CD4-positive, alpha-beta T cell treated with Interleukin-6 at 100 ng/mL for 8 hours (primary cell): ENCODE measurements around the gene RIPK3.

Experiments used
- DNase-seq: peaks from one replicate; pipeline ENCODE4 v3.0.0-alpha.2; 2020; ENCODE audit warnings: mixed read lengths, low spot score

Gene RIPK3

DNA sequence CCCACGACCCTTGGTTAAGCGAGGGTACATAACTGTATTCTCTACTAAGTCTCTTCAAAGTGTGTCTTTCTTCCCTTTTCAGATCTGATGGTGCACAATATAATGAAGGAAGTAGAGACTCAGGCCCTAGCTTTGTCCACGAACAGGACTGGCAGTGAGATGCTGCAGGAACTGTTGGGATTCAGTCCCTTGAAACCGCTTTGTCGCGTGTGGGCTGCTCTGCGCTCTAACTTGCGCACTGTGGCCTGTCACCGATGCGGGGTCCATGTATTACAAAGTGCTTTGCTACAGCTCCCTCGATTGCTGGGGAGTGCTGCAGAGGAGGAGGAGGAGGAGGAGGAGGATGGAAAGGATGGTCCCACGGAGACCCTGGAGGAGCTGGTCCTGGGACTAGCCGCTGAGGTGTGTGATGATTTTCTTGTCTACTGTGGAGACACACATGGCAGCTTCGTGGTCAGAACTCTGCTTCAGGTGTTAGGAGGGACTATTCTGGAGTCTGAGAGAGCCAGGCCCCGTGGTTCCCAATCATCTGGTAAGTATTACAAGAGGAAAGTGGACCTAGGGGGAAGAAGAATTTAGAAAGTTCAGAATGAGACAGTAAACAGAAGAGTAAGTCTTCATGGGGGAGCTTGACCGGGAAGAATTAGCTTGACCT, 39.3 kb downstream of the RIPK3 start:
- DNase-seq = no peak

DNA sequence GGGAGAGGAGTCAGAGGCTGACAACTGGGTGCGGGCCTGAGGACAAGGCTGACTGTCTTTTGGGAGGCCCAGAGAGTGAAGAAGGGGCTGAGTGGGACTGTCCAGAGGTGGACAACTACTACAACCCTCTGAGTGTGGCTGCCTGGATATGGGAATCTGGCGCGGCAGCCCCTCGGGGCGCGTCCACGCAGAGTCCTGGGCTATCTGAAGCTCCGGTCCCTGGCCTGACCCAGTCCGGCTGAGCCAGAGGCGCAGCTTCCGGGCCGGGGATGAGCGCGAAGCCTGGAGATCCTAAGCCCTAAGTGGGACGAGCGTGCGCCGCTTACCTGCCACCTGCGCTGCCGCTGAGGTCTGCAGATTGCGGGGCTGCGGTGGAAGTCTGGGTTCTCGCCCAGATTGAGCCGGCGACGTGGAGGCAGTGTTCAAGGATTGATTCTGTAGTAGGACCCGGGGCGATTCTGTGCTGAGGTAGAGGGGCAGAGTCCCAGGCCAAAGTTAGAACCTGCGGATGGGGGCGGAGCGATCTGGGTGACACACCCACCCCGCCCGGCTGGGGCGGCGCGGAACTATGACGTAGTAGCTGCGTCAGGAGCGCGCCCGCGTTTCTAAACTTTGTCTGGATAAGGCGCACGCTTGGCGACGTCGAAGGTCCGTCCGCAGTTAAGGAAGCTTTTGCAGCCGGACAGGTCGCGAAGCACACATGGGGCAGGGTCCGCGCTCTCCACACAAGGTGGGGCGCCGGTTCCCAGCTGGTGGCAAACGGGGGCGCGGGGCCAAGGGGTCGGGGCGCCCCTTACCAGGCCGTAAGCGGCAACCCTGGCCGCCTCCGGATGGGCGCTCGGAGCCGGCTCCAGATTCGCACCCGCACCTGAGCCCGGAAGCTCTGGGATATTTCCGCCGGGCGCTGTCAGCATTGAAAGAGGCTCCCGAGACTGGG, 40.3 kb downstream of the RIPK3 start, which contains the start of the genes DHRS1 and NOP9:
Gene DHRS1 (minus strand): TSS at position 526 of the 937 bp plus-strand sequence. CDS start 674 bp downstream, outside the sequence.
Gene NOP9 (plus strand): TSS at position 596 of the 937 bp plus-strand sequence. CDS start 105 bp downstream, at position 701.
- DNase-seq = peak; percentile 90

DNA sequence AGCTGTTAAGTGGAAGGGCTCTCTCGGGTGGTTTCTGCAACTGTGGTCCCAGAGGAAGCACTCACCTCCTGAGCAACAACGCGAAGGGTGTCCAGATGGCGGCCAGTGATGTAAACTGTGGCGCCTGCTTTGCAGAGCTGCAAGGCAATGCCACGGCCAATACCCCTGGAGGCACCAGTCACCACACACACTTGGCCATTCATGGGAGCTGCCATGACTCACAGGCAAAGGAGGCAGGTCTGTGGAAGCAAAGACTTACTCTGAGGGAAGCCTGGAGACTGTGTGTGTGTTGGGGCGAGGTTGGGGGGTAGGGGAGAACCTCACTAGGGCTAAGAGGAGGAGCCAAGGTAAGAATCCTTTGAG, 40.9 kb downstream of the RIPK3 start:
- no peak for DNase-seq

DNA sequence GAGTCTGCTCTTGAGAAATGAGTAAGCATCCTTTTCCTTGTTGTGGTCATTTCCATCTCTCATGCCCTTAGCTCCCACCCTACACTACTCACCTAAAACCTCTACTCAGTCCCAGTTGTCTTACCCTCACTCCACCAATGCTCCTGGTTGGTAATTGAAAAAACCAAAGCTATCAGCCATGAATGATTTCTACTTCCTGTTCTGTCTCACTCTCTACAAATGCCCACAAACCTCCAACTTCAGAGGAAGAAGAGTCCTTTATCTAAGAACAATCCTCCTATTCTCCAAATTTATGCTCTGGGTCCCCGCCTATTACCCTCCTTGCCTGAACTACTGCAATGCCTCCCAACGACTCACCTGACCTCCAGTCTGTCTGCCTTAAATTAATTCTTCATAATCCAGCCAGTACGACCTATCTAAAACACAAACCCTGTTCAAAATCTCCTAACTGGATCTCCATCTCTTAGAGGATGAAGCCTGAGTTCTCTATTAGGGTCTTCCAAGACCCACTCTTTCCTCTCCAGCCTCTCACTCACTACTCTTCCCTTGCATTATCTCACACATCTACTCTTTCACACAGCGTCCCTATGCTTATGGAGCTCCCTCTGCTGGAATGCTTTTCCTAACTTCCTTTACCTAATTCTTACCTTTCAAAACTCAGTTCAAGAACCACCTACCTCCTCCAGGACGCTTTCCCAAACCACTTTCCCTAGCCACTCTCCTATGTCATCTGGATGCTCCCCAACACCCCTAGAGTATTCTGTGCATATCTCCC, 42.4 kb downstream of the RIPK3 start:
- DNase-seq = no peak

GRCh38 chr14:24296341-24297157, 43.2 kb downstream of the RIPK3 start:
- peak; percentile 72 for DNase-seq

GRCh38 chr14:24293525-24293924, 46.3 kb downstream of the RIPK3 start:
- DNase-seq = no peak

DNA sequence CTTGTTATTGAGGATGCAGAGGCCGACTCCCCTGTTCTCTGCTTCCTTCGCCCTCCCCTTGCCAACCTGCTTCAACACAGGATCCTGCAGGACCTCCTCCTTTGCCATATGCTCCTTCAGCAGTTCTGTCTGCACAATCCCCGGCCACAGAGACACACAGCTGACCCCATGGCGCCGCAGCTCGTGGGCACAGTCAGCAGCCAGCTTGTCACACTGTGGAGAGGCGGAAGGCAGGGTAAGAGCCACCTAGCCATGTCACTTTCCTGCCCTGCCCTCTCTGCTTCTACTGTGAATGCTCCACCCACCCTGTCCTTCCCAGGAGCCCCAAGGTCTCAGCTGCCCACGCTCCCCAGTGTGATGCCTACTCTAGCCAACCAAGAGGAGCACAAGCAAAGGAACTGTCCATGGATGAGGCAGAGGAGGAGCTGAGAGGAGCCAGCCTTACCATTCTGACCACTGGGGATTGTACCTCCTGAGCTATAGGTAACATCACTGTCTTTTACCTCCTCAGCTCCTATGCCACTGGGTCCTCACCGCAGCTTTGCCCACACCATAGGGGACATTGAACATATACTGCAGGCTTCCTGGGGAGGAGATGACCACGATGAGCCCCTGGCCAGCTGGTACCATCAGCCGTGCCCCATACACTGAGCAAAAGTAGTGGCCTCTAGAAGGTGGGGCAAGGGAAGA, 47.5 kb downstream of the RIPK3 start:
- no peak for DNase-seq

DNA sequence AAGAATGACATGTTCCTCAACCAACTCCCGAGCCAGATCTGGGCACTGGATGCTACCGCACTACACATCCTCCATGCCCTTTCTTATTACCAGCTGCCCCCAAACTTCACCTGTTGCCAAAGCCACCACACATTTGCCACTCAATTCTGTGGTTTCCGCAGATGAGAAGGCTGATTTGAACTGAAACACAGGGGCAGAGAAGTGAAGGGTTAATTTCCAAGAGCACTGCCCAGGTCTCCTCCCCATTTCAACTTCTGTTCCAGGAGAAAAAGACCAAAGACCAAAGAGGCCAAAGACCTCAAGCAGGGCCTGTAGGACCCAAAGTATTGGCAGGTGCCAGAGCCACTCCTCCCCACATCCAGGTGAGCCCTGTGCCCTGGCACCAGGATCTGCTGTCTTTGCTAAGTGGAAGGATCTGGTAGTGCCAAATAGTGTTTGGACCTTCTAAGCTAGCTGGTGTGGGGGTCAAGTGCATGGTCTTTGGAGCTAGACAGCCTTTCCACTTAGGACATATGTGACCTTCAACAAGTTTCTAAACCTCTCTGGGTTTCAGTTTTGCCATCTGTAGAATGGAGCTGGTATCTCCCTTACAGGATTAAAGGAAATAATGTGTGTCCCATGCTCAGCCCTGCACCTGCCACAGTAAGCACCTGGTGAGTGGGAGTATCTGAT, 48.2 kb downstream of the RIPK3 start:
- no peak for DNase-seq

DNA sequence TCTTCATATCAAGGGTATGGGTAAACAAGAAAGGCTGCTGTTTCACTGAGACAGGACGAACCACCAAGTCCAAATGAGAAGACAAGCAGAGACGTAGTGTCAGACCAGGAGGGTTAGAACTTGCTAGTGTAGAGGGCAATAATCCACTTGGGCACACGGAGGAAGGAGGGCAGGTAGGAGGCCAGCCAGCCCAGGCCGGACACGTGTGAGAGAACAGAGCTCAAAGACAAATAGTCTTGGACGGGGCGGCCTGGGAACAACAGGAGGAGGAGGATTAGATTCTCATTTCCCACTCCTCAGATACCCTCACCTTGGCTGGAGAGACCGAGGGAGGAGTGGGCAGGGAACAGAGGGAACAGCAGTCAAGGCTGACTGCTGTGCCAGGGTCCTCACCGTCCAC, 49.0 kb downstream of the RIPK3 start:
- no peak for DNase-seq

- DNase-seq = no peak
These were observed 50.0 kb downstream of the RIPK3 start for GRCh38 chr14:24289649-24290280.

DNA sequence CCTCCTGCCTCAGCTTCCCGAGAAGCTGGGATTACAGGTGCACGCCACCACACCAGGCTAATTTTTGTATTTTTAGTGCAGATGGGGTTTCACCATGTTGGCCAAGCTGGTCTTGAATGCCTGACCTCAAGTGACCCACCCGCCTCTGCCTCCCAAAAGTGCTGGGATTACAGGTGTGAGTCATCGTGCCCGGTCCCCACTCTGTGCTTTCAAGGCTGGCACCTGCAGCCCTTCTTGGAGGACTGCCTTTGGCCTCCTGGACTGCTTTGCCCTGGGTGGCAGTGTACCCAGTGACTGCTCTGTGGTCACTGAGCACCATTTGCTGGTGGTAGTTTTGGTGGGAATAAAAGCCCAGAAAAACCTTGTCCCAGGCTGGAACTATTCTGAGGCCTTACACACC, 52.8 kb downstream of the RIPK3 start:
- DNase-seq = no peak
